GM21367 (cell line): ENCODE measurements around the gene PGA5.

Source experiments
- ATAC-seq: cut with Tn5 transposase; IDR thresholded peaks from one replicate; pipeline ENCODE4 v1.9.1; 2021; ENCODE audit not compliant: unreplicated experiment

Gene PGA5

DNA sequence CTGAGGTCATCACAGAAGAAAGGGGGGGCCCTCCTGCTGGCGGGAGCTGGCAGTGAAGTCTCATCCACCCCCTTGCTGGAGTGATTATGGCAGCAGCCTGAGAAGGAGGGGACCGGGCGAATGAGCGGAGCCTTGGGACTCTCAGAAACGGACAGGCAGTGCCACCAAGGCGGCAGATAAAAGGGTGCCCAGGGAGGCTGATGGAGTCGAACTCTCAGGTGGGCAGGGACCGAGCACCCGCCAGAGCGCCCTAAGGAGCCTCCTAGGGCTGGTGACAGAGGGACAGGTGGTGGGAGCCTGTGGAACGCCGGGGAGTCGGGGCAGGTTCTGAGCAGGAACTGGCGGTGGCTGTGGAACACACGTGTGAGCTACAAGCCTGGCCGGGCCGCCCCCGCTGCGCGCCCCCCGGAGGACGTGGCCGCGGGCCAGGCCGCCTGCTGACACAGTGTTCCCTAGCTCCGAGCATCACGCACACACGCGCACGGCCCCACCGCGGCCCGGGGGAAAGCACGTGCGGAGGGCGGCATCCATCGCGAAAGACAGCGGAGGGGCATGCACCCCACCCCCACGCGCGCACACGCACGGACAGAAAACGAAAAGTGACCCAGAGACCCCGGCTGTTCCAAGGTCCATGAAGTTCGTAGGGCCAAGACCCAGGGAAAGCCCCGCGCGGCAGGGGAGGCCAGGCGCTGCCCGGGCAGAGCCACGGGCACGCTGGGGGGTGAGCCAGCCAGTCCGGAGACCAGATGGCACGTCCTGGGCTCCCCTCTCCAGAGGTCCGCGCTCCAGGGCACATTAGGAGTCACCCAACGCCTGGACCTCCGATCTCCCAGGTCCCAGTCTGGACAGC, 53.1 kb downstream of the PGA5 start:
- ATAC-seq = peak; percentile 27

DNA sequence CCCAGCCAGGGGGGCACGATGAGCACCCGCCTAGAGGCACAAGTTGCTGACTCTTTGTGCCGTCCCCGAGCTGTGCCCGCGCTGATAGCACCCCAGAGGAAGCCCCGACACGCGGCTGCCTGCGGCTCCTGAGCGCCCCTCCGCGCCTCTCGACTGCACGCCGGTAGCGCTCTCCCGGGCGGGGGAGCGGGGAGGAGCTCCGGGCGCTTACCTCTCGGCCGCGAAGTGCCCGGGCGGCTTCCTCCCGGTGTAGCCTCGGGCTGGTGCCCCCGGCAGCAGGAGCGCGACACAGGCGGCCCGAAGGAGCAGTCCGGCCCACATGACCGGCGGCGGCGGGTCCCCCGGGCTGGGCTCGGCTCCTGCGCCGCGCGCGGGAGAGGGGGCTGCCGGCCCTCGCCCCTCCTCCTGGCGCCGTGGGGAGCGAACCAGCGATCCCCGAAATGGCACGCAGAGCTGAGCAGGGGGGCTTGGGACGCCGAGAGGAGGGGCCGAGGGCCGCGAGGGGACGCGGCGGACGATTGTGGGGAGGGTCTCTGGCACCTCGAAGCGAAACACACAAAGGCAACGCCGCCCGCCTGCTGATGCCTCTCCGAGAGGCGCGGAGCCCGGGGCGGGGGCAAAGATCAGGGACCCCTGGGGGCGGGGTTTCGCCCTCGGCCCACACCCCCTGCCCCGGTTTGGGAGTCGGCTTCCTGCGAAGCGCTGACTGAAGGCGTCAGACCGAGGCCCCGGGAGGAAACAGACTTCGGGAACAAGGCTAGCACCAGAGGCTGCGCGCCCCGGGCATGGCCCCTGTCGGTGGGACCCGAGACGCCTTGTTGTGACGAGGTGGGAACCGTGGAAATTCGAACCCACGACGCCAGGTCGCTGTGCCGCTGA, 54.0 kb downstream of the PGA5 start, which contains the start of gene VWCE:
VWCE (minus strand) TSS at position 600 of the 879 bp plus-strand sequence; CDS start at position 321, 279 bp downstream.
- ATAC-seq = peak; percentile 54

DNA sequence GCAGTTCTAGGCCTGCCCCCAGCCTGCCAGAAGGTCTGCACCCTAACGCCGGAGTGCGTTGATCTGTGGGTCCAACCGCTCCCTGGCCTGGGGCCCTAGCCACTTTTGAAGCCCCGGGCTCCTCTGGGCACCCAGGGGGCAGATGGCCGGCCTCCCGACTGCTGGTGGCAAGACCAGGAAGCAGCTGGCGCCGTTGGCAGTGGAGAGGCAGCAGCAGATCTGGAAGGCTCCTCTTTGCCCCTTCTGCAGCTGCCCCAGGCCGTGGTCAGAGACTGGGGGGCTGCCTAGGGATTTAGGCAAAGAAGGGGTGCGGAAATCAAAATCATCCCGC, 54.6 kb downstream of the PGA5 start:
- no peak for ATAC-seq

DNA sequence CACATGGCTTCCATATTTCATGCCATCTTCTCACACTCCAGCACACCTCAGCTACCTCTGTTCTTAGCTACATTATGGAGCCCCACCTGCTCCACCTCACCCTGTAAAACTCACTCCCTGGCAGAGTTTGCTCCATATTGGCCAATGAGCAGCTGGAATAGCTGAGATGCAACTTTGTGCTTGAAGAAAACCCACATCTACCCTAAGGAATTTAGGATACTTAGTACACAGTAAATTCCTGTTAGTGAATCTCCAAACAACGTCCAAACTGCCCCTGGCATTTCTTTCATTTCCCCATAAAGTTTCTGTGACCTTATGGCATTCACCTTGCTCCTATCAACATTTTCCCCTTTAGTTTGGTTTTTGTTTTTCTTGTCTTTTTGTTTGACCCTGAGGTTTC, 56.4 kb downstream of the PGA5 start:
- ATAC-seq = no peak

DNA sequence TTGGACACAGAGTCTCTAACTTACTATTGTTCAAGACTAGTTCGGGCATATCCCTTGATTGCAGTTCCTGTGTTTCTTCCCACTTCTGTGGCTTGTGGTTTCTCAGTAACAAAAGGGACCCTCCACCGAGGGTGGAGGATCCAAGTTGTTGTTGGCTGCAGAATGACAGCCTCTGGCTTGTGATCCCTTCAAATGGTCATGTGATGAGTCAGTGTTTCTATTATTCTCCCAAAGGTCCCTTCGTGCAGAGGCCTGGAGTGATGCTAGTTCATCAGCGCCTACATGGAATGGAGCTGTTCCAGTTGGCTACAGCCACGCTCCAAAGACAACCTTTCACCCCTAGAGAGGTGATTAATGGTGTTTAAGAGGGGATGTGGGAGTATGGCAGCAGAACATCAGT, 56.8 kb downstream of the PGA5 start:
- ATAC-seq = no peak

DNA sequence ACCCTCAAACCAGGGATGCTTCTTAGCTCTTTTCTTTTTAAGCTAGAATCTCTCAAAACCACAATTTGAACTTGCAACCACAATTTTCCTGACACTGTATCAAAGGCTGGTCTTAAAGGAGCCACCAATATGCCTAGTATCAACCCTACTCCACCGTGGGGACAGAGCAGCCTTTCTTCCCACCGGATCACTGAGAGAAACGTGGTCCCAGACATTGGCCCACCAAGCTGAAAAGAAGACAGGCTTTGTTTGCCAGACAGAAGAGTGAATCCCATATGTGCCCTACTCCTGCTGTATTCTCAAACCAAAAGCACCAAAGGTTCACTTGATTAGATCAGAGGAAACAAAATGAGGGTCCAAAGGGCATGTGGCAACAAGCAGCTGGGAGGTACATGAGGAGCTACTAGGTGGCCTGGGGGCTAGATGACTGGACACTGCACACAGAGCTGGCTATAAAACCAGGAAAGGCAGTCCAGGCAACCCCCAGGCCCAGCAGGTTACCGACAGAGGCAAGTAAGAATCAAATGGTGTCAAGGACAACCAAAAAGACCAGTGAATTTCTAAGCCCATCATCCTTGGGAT, 57.8 kb downstream of the PGA5 start:
- no peak for ATAC-seq
